Activated T-cell treated with anti-CD3 and anti-CD28 coated beads for 24 hours (primary cell): ENCODE results near the gene LGALSL.

Experiments
- DNase-seq: peaks from one replicate; pipeline ENCODE4 v3.0.0-alpha.2; 2020; ENCODE audit warnings: low read depth

The LGALSL gene

DNA sequence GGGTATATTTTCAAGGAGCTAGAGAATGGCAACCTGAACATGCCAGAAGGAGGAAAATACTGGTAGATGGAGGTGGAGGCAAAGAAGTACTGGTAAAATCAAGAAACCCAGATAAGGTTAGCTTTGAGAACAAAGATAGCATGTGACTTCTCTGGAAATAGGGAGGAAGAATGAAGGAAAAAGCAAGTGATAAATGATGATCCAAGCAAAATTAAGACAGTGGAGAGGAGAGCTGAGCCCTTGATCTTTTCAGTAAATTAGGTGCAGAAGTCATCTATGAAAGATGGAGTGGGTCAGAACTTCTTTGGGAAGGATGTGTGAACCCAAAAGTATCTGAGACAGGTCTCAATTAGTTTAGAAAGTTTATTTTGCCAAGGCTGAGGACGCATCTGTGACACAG lies 44.5 kb downstream of the LGALSL start:
- DNase-seq, result no peak

DNA sequence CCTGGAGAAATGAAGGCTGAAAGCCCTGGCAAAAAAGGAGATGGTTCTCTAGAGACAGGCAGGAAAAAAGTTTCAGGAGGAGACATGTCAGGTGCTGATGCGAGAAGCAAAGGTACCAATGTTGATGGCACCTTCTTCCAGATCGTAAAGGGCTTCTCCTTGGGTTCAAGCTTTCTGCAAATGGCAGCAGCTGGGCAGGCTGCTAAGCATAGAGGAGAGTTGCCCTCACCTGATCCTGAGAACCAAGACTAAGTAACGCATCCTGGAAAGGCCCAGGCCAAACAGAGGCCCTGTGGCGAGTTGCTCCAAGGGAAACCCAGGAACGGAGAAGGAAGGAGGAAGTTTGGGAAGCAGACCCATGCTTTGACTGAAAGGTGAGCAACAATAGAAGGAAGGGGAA lies 46.6 kb downstream of the LGALSL start:
- DNase-seq, result no peak

DNA sequence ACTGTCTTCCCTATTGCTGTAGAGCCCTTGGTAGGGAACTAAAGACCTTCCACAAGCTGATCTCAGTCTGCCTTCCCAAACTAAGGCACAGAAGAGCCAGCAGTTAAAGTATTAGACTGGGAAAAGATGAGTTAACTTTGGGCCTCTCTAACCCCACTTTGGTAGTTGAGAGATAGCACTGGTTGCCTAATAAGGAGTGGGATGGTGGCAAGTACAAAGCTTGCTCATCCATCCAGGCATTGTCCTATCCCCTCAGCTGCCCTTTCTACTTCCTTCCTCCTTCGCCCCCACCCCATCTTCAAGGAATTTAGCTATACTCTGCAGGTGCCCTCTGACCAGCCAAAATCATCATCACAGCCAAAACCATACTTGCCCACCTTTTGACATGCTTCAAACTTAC lies 48.0 kb downstream of the LGALSL start:
- DNase-seq, result no peak

DNA sequence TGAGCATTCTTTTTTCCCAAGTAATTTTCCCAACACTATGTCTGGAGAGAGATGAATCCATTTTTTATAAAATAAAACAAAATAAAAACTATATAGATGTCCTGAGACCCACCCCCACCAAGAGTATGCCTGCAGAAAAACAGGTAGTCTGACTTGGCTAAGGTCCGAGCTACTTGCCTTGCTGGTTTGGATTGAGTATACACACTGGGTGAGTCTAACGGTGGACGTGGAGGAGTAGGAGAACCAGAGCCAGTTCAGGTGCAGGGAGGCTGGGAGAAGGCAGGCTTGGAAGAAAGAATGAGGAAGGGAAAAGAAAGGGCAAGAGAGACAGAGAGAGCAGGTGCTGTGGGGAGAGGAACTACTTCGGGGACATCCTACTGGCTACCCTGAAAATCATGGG lies 48.9 kb downstream of the LGALSL start:
- DNase-seq, result no peak

DNA sequence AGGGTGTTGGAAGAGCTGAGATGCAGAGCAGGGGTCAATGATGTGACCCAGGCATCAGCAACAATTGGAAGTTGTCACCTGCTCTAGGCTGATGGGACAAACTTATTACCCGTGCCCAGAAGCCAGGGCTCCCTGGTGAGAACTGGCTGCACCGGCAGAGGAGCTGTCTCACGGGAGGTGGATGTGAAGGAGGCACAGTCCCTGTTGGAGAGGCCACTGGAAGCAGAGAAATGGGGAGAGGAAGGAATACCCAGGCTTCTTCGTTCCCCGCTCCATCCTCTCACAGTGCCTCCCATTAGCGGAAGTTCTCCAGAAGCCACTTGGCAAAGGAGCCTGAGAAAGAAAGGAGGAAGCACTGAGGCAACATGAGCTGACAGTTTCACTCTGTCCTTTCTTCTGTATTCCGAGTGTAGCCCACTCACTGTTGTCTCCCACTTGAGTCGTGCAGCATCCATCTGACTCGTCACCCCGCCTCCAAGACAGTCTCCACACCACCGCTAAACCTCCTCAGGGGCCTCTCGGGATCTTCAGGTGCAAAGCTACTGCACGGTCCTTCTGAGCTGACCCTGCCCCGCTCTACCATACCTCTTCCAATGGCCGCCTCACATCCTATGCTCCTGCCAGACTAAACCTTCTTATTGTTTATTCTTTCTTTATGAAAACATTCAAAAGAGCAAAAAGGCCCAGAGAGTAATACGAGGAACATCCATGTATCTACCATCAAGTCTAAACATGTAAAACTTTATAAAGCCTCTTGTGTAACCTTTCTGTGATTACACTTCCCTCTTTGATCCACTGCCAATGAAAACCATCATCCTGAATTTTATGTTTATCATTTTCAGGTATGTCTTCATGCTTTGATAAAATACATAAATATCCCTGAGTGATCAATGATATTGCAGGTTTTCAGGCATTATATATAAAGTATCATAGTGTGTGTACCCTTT lies 51.1 kb downstream of the LGALSL start:
- no peak for DNase-seq

DNA sequence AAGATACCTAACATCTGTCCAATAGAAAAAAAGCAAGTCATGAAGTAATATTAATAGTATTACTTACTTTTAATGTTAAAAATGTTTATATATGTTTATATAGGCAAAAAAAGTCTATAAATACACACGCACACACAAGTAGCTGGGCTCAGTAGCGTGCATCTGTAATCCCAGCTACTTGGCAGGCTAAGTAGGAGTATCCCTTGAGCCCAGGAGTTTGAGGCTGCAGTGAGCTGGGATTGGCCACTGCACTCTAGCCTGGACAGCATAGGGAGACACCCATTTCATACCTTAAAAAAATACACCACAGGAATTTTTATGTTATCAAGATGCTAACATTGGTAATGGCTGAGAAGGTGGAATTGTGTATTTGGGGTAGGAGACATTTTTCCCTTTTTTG lies 52.7 kb downstream of the LGALSL start:
- no peak for DNase-seq
